Ishikawa (cell line): ENCODE results near the gene ZNF213.

Experiments
- CEBPB ChIP-seq: IDR thresholded peaks from 2 replicates; pipeline ENCODE4 v1.6.1; 2012
- EGR1 ChIP-seq: IDR thresholded peaks from 2 replicates; pipeline ENCODE4 v1.6.1; 2012
- EP300 ChIP-seq: IDR thresholded peaks from 2 replicates; pipeline ENCODE4 v1.6.1; 2012; ENCODE audit warnings: borderline replicate concordance
- RAD21 ChIP-seq: IDR thresholded peaks from 2 replicates; pipeline ENCODE4 v1.6.1; 2012; ENCODE audit warnings: low read depth
- TAF1 ChIP-seq: IDR thresholded peaks from 2 replicates; pipeline ENCODE4 v1.6.1; 2012; ENCODE audit warnings: low read depth, mild to moderate bottlenecking
- TCF12 ChIP-seq: IDR thresholded peaks from 2 replicates; pipeline ENCODE4 v1.6.1; 2012; ENCODE audit warnings: low read depth
- TF ChIP-seq, protein P1 (sequence below): IDR thresholded peaks from 2 replicates; pipeline ENCODE4 v1.6.1; 2012; ENCODE audit warnings: low read depth, mild to moderate bottlenecking
- TF ChIP-seq, protein P2 (sequence below): IDR thresholded peaks from 2 replicates; pipeline ENCODE4 v1.6.1; 2012

DNA sequence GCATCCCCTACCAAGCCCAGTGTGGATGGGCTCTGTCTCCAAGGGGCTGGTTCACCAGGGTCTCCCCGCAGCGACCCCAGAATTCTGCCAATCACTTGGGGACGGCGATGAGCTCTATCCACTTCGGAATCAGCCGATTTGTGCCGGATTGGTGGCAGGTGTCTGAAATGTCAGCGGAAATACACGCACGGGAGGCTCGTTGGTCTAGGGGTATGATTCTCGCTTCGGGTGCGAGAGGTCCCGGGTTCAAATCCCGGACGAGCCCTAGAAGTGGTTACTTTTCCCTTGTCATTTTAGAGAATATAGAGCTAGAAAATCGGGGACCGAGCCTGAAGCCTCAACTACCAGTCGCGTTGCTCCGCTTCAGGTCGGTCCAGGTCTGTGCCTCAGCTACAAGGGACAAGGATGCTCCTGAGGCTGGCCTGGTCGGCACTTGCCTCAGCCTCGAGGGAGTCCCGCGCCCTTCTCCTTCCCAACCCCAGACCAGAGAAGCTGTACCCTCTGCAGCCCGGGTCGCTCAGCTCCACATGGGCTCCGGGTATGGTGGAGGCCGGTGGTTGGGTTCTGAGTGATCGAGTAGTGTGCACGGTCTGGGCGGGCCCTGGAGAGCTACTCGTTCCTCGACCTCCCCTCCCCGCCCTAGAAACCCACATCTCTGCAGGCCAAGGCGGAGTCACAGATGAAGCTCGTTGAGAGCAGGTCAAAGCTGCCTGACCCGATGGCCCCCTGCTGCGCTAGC is 37.2 kb downstream of the ZNF213 start:
- TF ChIP-seq TAF1 (no peak), CEBPB (no peak), EP300 (no peak), RAD21 (no peak), EGR1 (no peak), TCF12 (no peak)
- TF ChIP-seq, protein P1, sequence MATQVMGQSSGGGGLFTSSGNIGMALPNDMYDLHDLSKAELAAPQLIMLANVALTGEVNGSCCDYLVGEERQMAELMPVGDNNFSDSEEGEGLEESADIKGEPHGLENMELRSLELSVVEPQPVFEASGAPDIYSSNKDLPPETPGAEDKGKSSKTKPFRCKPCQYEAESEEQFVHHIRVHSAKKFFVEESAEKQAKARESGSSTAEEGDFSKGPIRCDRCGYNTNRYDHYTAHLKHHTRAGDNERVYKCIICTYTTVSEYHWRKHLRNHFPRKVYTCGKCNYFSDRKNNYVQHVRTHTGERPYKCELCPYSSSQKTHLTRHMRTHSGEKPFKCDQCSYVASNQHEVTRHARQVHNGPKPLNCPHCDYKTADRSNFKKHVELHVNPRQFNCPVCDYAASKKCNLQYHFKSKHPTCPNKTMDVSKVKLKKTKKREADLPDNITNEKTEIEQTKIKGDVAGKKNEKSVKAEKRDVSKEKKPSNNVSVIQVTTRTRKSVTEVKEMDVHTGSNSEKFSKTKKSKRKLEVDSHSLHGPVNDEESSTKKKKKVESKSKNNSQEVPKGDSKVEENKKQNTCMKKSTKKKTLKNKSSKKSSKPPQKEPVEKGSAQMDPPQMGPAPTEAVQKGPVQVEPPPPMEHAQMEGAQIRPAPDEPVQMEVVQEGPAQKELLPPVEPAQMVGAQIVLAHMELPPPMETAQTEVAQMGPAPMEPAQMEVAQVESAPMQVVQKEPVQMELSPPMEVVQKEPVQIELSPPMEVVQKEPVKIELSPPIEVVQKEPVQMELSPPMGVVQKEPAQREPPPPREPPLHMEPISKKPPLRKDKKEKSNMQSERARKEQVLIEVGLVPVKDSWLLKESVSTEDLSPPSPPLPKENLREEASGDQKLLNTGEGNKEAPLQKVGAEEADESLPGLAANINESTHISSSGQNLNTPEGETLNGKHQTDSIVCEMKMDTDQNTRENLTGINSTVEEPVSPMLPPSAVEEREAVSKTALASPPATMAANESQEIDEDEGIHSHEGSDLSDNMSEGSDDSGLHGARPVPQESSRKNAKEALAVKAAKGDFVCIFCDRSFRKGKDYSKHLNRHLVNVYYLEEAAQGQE: no peak
- TF ChIP-seq, protein P2, sequence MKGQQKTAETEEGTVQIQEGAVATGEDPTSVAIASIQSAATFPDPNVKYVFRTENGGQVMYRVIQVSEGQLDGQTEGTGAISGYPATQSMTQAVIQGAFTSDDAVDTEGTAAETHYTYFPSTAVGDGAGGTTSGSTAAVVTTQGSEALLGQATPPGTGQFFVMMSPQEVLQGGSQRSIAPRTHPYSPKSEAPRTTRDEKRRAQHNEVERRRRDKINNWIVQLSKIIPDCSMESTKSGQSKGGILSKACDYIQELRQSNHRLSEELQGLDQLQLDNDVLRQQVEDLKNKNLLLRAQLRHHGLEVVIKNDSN: no peak
